H1 (cell line): ENCODE measurements around the gene TMEM86B. TPM values are rescaled to one million over a fixed set of nuclear protein-coding genes. Genes with fewer than 3 reads are reported as not detected.

Source experiments
- CTCF ChIA-PET: fragments of 300-600 bp; sonication (Branson Sonifier 250); formaldehyde crosslinking; loops from one replicate; lab custom pipeline; 2021; ENCODE audit not compliant: partially characterized antibody; lab: Charles Lee
- POLR2A ChIA-PET: fragments of 300-600 bp; sonication (Branson Sonifier 250); formaldehyde crosslinking; loops from one replicate; lab custom pipeline; 2021; ENCODE audit warnings: inconsistent platforms; ENCODE audit not compliant: partially characterized antibody; lab: Charles Lee
- DNase-seq, 2 experiments: peaks; one replicate each; pipeline versions ENCODE4 v3.0.0 to v3.0.0-alpha.2; 2010 to 2022; ENCODE audit warnings: low spot score in 2 of 2, low read depth in 1 of 2, mixed read lengths in 1 of 2
- FAIRE-seq: peaks from 2 replicates; lab custom pipeline; 2011; peaks lifted over from hg19 to GRCh38; lab: Jason Lieb, UNC
- H2AFZ ChIP-seq: 2 replicates; pipeline ENCODE4 v1.8.1; 2012; ENCODE audit warnings: low read length, inconsistent platforms
- H2AK5ac ChIP-seq: 2 replicates; pipeline ENCODE4 v1.6.1; 2013; ENCODE audit warnings: low read depth, low read length
- H2BK120ac ChIP-seq: replicated peaks from 2 replicates; pipeline ENCODE3; 2013; ENCODE audit warnings: low read depth, low read length, inconsistent platforms
- H2BK12ac ChIP-seq: 2 replicates; pipeline ENCODE4 v1.6.1; 2013; ENCODE audit warnings: low read depth, low read length
- H2BK15ac ChIP-seq: 2 replicates; pipeline ENCODE4 v1.6.1; 2013; ENCODE audit warnings: low read length
- H2BK20ac ChIP-seq: 2 replicates; pipeline ENCODE4 v1.6.1; 2013; ENCODE audit warnings: low read length
- H2BK5ac ChIP-seq: 2 replicates; pipeline ENCODE4 v1.6.1; 2013; ENCODE audit warnings: low read depth, low read length
- H3K14ac ChIP-seq: 2 replicates; pipeline ENCODE4 v1.6.1; 2013; ENCODE audit warnings: inconsistent platforms; ENCODE audit not compliant: insufficient read length
- H3K18ac ChIP-seq: 2 replicates; pipeline ENCODE4 v1.6.1; 2013; ENCODE audit warnings: low read length; ENCODE audit errors: extremely low read depth
- H3K23ac ChIP-seq: 2 replicates; pipeline ENCODE4 v1.6.1; 2013; ENCODE audit warnings: inconsistent platforms; ENCODE audit not compliant: insufficient read length
- H3K23me2 ChIP-seq: 2 replicates; pipeline ENCODE4 v1.6.1; 2013; ENCODE audit warnings: low read depth, low read length
- H3K27ac ChIP-seq: 2 replicates; pipeline ENCODE4 v1.6.1; 2011; ENCODE audit warnings: low read depth, low read length, inconsistent platforms
- H3K27me3 ChIP-seq, 4 experiments: replicated peaks in 1 of 4; 1 replicate in 1 of 4; 2 replicates in 3 of 4; pipeline versions ENCODE4 v1.6.1 to v1.8.1; 2011 to 2013; ENCODE audit warnings: low read length in 3 of 4, mild to moderate bottlenecking in 3 of 4, inconsistent platforms in 2 of 4, mixed read lengths in 2 of 4, moderate library complexity in 1 of 4; ENCODE audit not compliant: control insufficient read depth in 3 of 4, insufficient read depth in 3 of 4; ENCODE audit errors: extremely low read depth in 1 of 4
- H3K36me3 ChIP-seq, 4 experiments: 2 replicates each; pipeline versions ENCODE4 v1.6.1 to v1.8.1; 2011 to 2013; ENCODE audit warnings: mild to moderate bottlenecking in 4 of 4, low read length in 3 of 4, moderate library complexity in 2 of 4, control low read depth in 1 of 4, inconsistent platforms in 1 of 4; ENCODE audit not compliant: insufficient read depth in 4 of 4, control insufficient read depth in 2 of 4
- H3K4ac ChIP-seq: replicated peaks from 2 replicates; pipeline ENCODE3; 2013; ENCODE audit warnings: low read length, low read depth, mixed read lengths, inconsistent platforms; ENCODE audit not compliant: insufficient read length
- H3K4me1 ChIP-seq, 4 experiments: replicated peaks in 1 of 4; 1 replicate in 1 of 4; 2 replicates in 3 of 4; pipeline versions ENCODE4 v1.6.1 to v1.8.1; 2011 to 2013; ENCODE audit warnings: low read length in 3 of 4, inconsistent platforms in 2 of 4, mixed read lengths in 1 of 4; ENCODE audit not compliant: insufficient read depth in 4 of 4, control insufficient read depth in 3 of 4
- H3K4me2 ChIP-seq, 2 experiments: 2 replicates each; pipeline versions ENCODE4 v1.6.1 to v1.8.1; 2011 to 2013; ENCODE audit warnings: low read depth in 2 of 2, low read length in 2 of 2, control low read depth in 1 of 2, inconsistent platforms in 1 of 2, mild to moderate bottlenecking in 1 of 2; ENCODE audit not compliant: insufficient read depth in 1 of 2
- H3K4me3 ChIP-seq, 4 experiments: fragments of 200-600, 300-600 bp in 1 of 4; sonication (generic), shearing (Covaris generic), sonication (Bioruptor Twin) in 1 of 4; 2 replicates each; pipeline versions ENCODE4 v1.5.1 to v1.8.1; 2011 to 2016; ENCODE audit warnings: low read length in 4 of 4, low read depth in 3 of 4, control low read depth in 2 of 4, inconsistent platforms in 2 of 4, mild to moderate bottlenecking in 2 of 4, mixed read lengths in 1 of 4, moderate library complexity in 1 of 4; ENCODE audit not compliant: insufficient read depth in 2 of 4; ENCODE audit errors: extremely low read depth in 1 of 4
- H3K56ac ChIP-seq: replicated peaks from 2 replicates; pipeline ENCODE3; 2013; ENCODE audit warnings: low read depth, mild to moderate bottlenecking, mixed read lengths, low read length, inconsistent platforms; ENCODE audit not compliant: insufficient read length
- H3K79me1 ChIP-seq: 2 replicates; pipeline ENCODE4 v1.6.1; 2013; ENCODE audit warnings: low read depth, low read length, control low read depth
- H3K79me2 ChIP-seq, 2 experiments: 2 replicates each; pipeline versions ENCODE4 v1.6.1 to v1.8.1; 2012 to 2013; ENCODE audit warnings: low read length in 2 of 2, mild to moderate bottlenecking in 2 of 2, inconsistent platforms in 1 of 2; ENCODE audit not compliant: insufficient read depth in 2 of 2, control insufficient read depth in 1 of 2
- H3K9ac ChIP-seq, 4 experiments: replicated peaks in 1 of 4; 1 replicate in 1 of 4; 2 replicates in 3 of 4; pipeline versions ENCODE4 v1.6.1 to v1.8.1; 2011 to 2013; ENCODE audit warnings: low read depth in 3 of 4, low read length in 3 of 4, control low read depth in 2 of 4, mild to moderate bottlenecking in 2 of 4, moderate library complexity in 2 of 4, inconsistent platforms in 1 of 4; ENCODE audit errors: extremely low read depth in 1 of 4
- H3K9me3 ChIP-seq, 2 experiments: 2 replicates each; pipeline versions ENCODE4 v1.6.1 to v1.8.1; 2012 to 2013; ENCODE audit warnings: mild to moderate bottlenecking in 2 of 2, moderate library complexity in 2 of 2, control low read depth in 1 of 2, inconsistent platforms in 1 of 2, low read depth in 1 of 2, low read length in 1 of 2, mixed read lengths in 1 of 2; ENCODE audit not compliant: insufficient read depth in 2 of 2
- H4K20me1 ChIP-seq, 2 experiments: replicated peaks in 1 of 2; 2 replicates each; pipeline versions ENCODE3 to v1.8.1; 2011 to 2013; ENCODE audit warnings: inconsistent platforms in 2 of 2, low read length in 2 of 2, mild to moderate bottlenecking in 1 of 2; ENCODE audit not compliant: insufficient read depth in 2 of 2, control insufficient read depth in 1 of 2
- H4K5ac ChIP-seq: 2 replicates; pipeline ENCODE4 v1.6.1; 2013; ENCODE audit warnings: low read length, low read depth, mixed read lengths, inconsistent platforms; ENCODE audit not compliant: insufficient read length
- H4K8ac ChIP-seq: 2 replicates; pipeline ENCODE4 v1.8.0; 2013; ENCODE audit warnings: mild to moderate bottlenecking, moderate library complexity, low read length, inconsistent platforms; ENCODE audit not compliant: insufficient read depth; ENCODE audit errors: extremely low read depth
- H4K91ac ChIP-seq: replicated peaks from 2 replicates; pipeline ENCODE3; 2013; ENCODE audit warnings: low read length, mixed read lengths, inconsistent platforms; ENCODE audit not compliant: insufficient read length
- FOSL1 ChIP-seq: IDR thresholded peaks from 2 replicates; pipeline ENCODE4 v1.6.1; 2011; ENCODE audit warnings: mild to moderate bottlenecking, low read depth, low read length, moderate library complexity; ENCODE audit not compliant: insufficient read depth
- KDM4A ChIP-seq: IDR thresholded peaks from one replicate; pipeline ENCODE4 v1.7.1; 2012; ENCODE audit warnings: low read depth, mild to moderate bottlenecking, moderate library complexity, low read length, inconsistent platforms; ENCODE audit not compliant: severe bottlenecking
- NRF1 ChIP-seq: IDR thresholded peaks from 2 replicates; pipeline ENCODE4 v1.6.1; 2011; ENCODE audit warnings: mild to moderate bottlenecking, low read depth, low read length, improper control_type of control experiment
- RAD21 ChIP-seq, 2 experiments: IDR thresholded peaks in 1 of 2; conservative IDR thresholded peaks in 1 of 2; 2 replicates each; pipeline ENCODE4 v1.6.1; 2011; ENCODE audit warnings: low read depth in 2 of 2, low read length in 2 of 2, improper control_type of control experiment in 1 of 2, inconsistent platforms in 1 of 2, mild to moderate bottlenecking in 1 of 2, moderate library complexity in 1 of 2
- RXRA ChIP-seq: IDR thresholded peaks from 2 replicates; pipeline ENCODE4 v1.6.1; 2011; ENCODE audit warnings: low read depth, mild to moderate bottlenecking, low read length, moderate library complexity; ENCODE audit not compliant: insufficient read depth
- SIX5 ChIP-seq: IDR thresholded peaks from 2 replicates; pipeline ENCODE4 v1.6.1; 2011; ENCODE audit warnings: mild to moderate bottlenecking, low read depth, low read length
- SP1 ChIP-seq: IDR thresholded peaks from 2 replicates; pipeline ENCODE4 v1.6.1; 2011; ENCODE audit warnings: low read depth, low read length
- TAF1 ChIP-seq: IDR thresholded peaks from 2 replicates; pipeline ENCODE4 v1.6.1; 2011; ENCODE audit warnings: mild to moderate bottlenecking, low read depth, low read length
- WGBS, 2 experiments: shearing (Covaris generic) in 1 of 2; methylation state at CpG; one replicate each; pipeline versions ENCODE4 v1.1.6 to v1.1.7; 2013 to 2015; ENCODE audit warnings: low lambda C conversion rate in 2 of 2, mixed read lengths in 2 of 2, inconsistent platforms in 1 of 2, low coverage in 1 of 2, missing lambda C conversion rate in 1 of 2; ENCODE audit not compliant: insufficient replicate concordance in 2 of 2, insufficient coverage in 1 of 2, insufficient read length in 1 of 2; ENCODE audit errors: extremely low coverage in 1 of 2, missing lambda C conversion rate in 1 of 2; 5-methylcytosine and 5-hydroxymethylcytosine counted together
- polyA plus RNA-seq, 7 experiments: library from polyadenylated mRNA; depleted of rRNA in 3 of 7; stranded (reverse) in 5 of 7; unstranded in 2 of 7; fragments of >200 nt in 5 of 7; fragments of 200-250 nt in 2 of 7; gene quantifications; 1 replicate in 5 of 7; 2 replicates in 1 of 7; 4 replicates in 1 of 7; pipeline versions ENCODE4 v1.2.1 to v1.2.3, GENCODE V29; 2011 to 2013; ENCODE audit warnings: missing spikeins in 2 of 7, mixed read lengths in 2 of 7
- total RNA-seq: library from RNA; stranded (reverse); fragmentation: NEBNext Ultra II Directional; extraction: Animal tissue kit (Norgen Biotek cat#: 25700); gene quantifications from 2 replicates; pipeline ENCODE4 v1.2.1, GENCODE V29; 2021

The TMEM86B gene
- total and polyA plus RNA-seq, 2 of the 8 experiments (the other 6 are each of a cell fraction or from before 2014, with no cell fraction given): 2.0 to 2.9 TPM

- H2AK5ac ChIP-seq: no peak overlapping the region
- no peak overlapping the region for H2BK5ac ChIP-seq
- H4K8ac ChIP-seq: no peak overlapping the region; the same call in 1 of the 2 replicates
- H3K4me3 ChIP-seq: no peak overlapping the region
- no peak overlapping the region for H2BK12ac ChIP-seq
- no peak overlapping the region for H2AFZ ChIP-seq
- no peak overlapping the region for H2BK20ac ChIP-seq
- no peak overlapping the region for H2BK15ac ChIP-seq
- DNase-seq: no peak
- no peaks in the 10 kb centered on the region for H3K9me3 ChIP-seq
- H3K23me2 ChIP-seq: no peaks in the 10 kb centered on the region
- no peak for TF ChIP-seq SP1
- TF ChIP-seq RXRA: no peak
- TF ChIP-seq SIX5: no peak
- no peak for TF ChIP-seq FOSL1
- TF ChIP-seq RAD21 (IDR thresholded peaks at IDR 0.05 in 1 of 2, conservative IDR thresholded peaks at IDR 0.05 in 1 of 2; ENCODE audit: low read depth in 2 of 2, low read length in 2 of 2): no peak
- no peak for TF ChIP-seq NRF1
- TF ChIP-seq TAF1: no peak
- no peak for TF ChIP-seq KDM4A
- no peak overlapping the region for H3K4ac ChIP-seq
- H3K4me1 ChIP-seq: peaks cover 3 to 11% (median 5%) of the 10 kb centered on the region in 4 experiments; a peak in 6 of 7 replicates
- CTCF ChIA-PET: interaction anchor here (0.7 to 1.2 kb wide), 2 partner anchors 9 to 10 kb away, joined by 3 to 4 read pairs; no protein-coding TSS in a partner anchor
- H3K79me1 ChIP-seq: peaks cover 27% of the 10 kb centered on the region
- no peak overlapping the region for H3K23ac ChIP-seq
- POLR2A ChIA-PET: no interaction called here
- no peak overlapping the region for H3K9ac ChIP-seq
- peaks cover 8 to 73% of the 10 kb centered on the region in 2 experiments; a peak in 3 of 4 replicates for H3K79me2 ChIP-seq
- H3K4me2 ChIP-seq: no peak overlapping the region
- no peak overlapping the region for H3K27ac ChIP-seq
- no peak overlapping the region for H3K56ac ChIP-seq
- H4K5ac ChIP-seq: no peak overlapping the region
- no peak overlapping the region for H2BK120ac ChIP-seq
- peaks cover 3 to 12% (median 7%) of the 10 kb centered on the region in 4 experiments; a peak in 5 of 8 replicates for H3K36me3 ChIP-seq
- peaks cover 28 to 53% of the 10 kb centered on the region in 2 experiments for H4K20me1 ChIP-seq
- no peaks in the 10 kb centered on the region for H3K27me3 ChIP-seq
- H3K14ac ChIP-seq: no peak overlapping the region
- FAIRE-seq: no peak
- WGBS, 2 experiments: 86% methylated on average over 11 of the region's 11 CpGs; no CpG with 5 or more reads in 1 of the 2 experiments
- H4K91ac ChIP-seq: no peak overlapping the region
- no peak overlapping the region for H3K18ac ChIP-seq
Measured at GRCh38 chr19:55249841-55250240, 21.3 kb upstream of the TMEM86B start.
